Measurements from ENCODE around the gene ABHD12.

DNA sequence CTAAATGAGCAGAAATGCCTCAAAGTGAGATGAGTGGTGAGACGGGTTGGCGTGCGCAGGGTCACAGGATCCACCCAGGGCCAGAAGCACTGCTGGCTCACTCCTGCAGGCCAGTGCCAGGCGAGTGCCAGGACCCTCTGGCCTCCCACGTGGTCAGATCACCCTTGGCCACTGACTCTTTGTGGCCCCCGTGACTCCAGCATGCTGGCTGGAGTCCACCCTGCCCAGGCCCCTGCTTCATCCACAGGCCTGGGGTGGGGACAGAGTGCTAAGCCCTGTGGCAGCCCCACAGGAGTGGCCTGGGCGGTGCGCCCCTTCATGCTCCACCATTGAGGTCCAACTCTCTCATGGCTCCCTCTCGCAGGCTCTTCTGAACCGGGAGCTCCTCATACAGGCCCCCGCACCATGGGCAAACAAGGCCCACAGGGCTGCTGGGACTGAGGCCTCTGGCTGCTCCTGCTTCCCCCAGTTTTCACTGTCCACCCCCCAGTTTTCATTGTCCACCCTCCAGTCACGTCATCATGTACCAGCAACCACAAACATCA lies 61.6 kb downstream of the ABHD12 start:
- TF ChIP-seq, protein P1, sequence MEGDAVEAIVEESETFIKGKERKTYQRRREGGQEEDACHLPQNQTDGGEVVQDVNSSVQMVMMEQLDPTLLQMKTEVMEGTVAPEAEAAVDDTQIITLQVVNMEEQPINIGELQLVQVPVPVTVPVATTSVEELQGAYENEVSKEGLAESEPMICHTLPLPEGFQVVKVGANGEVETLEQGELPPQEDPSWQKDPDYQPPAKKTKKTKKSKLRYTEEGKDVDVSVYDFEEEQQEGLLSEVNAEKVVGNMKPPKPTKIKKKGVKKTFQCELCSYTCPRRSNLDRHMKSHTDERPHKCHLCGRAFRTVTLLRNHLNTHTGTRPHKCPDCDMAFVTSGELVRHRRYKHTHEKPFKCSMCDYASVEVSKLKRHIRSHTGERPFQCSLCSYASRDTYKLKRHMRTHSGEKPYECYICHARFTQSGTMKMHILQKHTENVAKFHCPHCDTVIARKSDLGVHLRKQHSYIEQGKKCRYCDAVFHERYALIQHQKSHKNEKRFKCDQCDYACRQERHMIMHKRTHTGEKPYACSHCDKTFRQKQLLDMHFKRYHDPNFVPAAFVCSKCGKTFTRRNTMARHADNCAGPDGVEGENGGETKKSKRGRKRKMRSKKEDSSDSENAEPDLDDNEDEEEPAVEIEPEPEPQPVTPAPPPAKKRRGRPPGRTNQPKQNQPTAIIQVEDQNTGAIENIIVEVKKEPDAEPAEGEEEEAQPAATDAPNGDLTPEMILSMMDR (IDR thresholded peaks at IDR 0.05; ENCODE audit: poor library complexity) = no peak
- TF ChIP-seq EZH2 (IDR thresholded peaks at IDR 0.05; ENCODE audit: borderline replicate concordance) (no peak), EZH2phosphoT487 (IDR thresholded peaks at IDR 0.05; ENCODE audit: low read depth, severe bottlenecking, unreplicated experiment) (no peak)
